Effector CD4-positive, alpha-beta T cell (primary cell): ENCODE results near the gene TTLL12.

ENCODE experiments used
- DNase-seq: peaks from one replicate; pipeline ENCODE4 v3.0.0-alpha.2; 2020

Gene TTLL12

GRCh38 chr22:43171019-43171491 lies 15.9 kb downstream of the TTLL12 start:
- DNase-seq = no peak

GRCh38 chr22:43170131-43170480 lies 16.8 kb downstream of the TTLL12 start:
- DNase-seq = no peak

- DNase-seq = no peak
Observed at GRCh38 chr22:43169310-43170130, 17.4 kb downstream of the TTLL12 start.

- no peak for DNase-seq
Observed at GRCh38 chr22:43168471-43169309, 18.2 kb downstream of the TTLL12 start.

- no peak for DNase-seq
Observed at GRCh38 chr22:43167001-43167589, 19.8 kb downstream of the TTLL12 start.

GRCh38 chr22:43166132-43166930 lies 20.6 kb downstream of the TTLL12 start:
- no peak for DNase-seq

- no peak for DNase-seq
Observed at GRCh38 chr22:43164636-43165035, 22.3 kb downstream of the TTLL12 start.

- no peak for DNase-seq
Observed at GRCh38 chr22:43163241-43163795, 23.6 kb downstream of the TTLL12 start.

GRCh38 chr22:43162412-43163150 lies 24.4 kb downstream of the TTLL12 start:
- DNase-seq = no peak

GRCh38 chr22:43160497-43161126 lies 26.3 kb downstream of the TTLL12 start:
- no peak for DNase-seq

GRCh38 chr22:43159484-43160178 lies 27.3 kb downstream of the TTLL12 start:
- DNase-seq = no peak

GRCh38 chr22:43158778-43159483 lies 28.0 kb downstream of the TTLL12 start:
- no peak for DNase-seq

- DNase-seq = no peak
Observed at GRCh38 chr22:43157874-43158546, 28.9 kb downstream of the TTLL12 start.

GRCh38 chr22:43156413-43156812 lies 30.5 kb downstream of the TTLL12 start:
- no peak for DNase-seq

GRCh38 chr22:43155789-43156188 lies 31.1 kb downstream of the TTLL12 start:
- no peak for DNase-seq

- DNase-seq = no peak
Observed at GRCh38 chr22:43154887-43155536, 31.9 kb downstream of the TTLL12 start.

- no peak for DNase-seq
Observed at GRCh38 chr22:43153899-43154298, 33.0 kb downstream of the TTLL12 start.

- peak; percentile 47 for DNase-seq
Observed at GRCh38 chr22:43152357-43153071, 34.4 kb downstream of the TTLL12 start.
